Cardiac muscle cell (in vitro differentiated cells and primary cell): ENCODE measurements around the gene NAALADL1. TPM values are rescaled to one million over a fixed set of nuclear protein-coding genes. Genes with fewer than 3 reads are reported as not detected.
A peak's percentile ranks its signal among the peaks of the same experiment; 100 is the strongest.

Source experiments
- DNase-seq, 2 donors: peaks; one replicate each; pipeline versions ENCODE4 v3.0.0 to v3.0.0-alpha.2; 2010 to 2017; ENCODE audit warnings: low read depth in 1 of 2, low spot score in 1 of 2
- H3K27ac ChIP-seq: fragments of 200-600 bp; sonication (generic); 2 replicates; pipeline ENCODE4 v1.5.1; 2016
- H3K27me3 ChIP-seq: fragments of 200-600 bp; sonication (generic); 2 replicates; pipeline ENCODE4 v1.6.0; 2016; ENCODE audit warnings: control low read depth
- H3K36me3 ChIP-seq: fragments of 200-600 bp; sonication (generic); 2 replicates; pipeline ENCODE4 v1.5.1; 2016; ENCODE audit warnings: control low read depth
- H3K4me1 ChIP-seq: fragments of 200-600 bp; sonication (generic); 2 replicates; pipeline ENCODE4 v1.8.1; 2017; ENCODE audit warnings: low read depth, mild to moderate bottlenecking, mixed run types
- H3K4me3 ChIP-seq: fragments of 200-600 bp; sonication (generic); 2 replicates; pipeline ENCODE4 v1.5.1; 2016; ENCODE audit warnings: mild to moderate bottlenecking
- H3K9me3 ChIP-seq: fragments of 200-600 bp; sonication (generic); 2 replicates; pipeline ENCODE4 v1.5.1; 2017; ENCODE audit warnings: low read depth, mild to moderate bottlenecking, control low read depth
- polyA plus RNA-seq: library from polyadenylated mRNA; unstranded; fragments of >200 nt; fragmentation: Nextera tagmentation; extraction: Ambion mirVana; gene quantifications from 2 replicates; pipeline ENCODE4 v1.2.1, GENCODE V29; 2016
- total RNA-seq: library from RNA; depleted of rRNA; stranded (reverse); fragments of >200 nt; gene quantifications from 2 replicates; pipeline ENCODE4 v1.2.3, GENCODE V29; 2016
- TF ChIP-seq, protein P1 (sequence below): IDR thresholded peaks from 2 replicates; pipeline ENCODE4 v1.5.1; 2012; ENCODE audit warnings: low read depth, mild to moderate bottlenecking, low read length

Gene NAALADL1
- total and polyA plus RNA-seq, 2 experiments from 2014 or later = 0.59 to 2.3 TPM

DNA sequence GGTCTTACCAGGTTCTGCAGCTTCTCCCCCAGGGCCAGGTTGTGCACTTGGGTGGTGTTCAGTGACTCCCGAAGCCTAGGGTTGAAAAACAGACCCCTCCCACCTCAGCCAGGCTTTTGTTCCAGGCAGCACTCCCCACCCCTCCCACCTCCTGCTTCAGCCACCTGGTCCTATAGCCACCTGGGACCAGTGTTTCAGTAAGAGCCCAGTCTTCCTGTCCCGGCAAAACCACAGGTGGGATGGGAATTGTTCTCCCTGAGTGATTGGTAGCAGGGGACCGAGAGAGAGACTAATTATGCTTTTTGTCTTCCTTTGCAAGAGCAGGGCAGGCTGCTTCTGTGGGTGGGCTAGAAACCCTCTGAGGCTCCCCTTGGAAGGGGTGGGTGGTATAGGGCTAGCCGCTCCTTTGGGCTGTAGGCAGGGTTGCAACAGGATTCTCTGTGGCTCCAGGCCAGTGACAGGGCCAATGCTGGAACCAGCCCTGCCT lies 8.5 kb upstream of the NAALADL1 start:
- no peaks in the 10 kb centered on the region for H3K36me3 ChIP-seq
- H3K4me1 ChIP-seq = peaks cover 24% of the 10 kb centered on the region
- peak overlapping the region; percentile 80 for H3K27ac ChIP-seq
- H3K27me3 ChIP-seq = no peaks in the 10 kb centered on the region
- no peak for DNase-seq
- TF ChIP-seq, protein P1, sequence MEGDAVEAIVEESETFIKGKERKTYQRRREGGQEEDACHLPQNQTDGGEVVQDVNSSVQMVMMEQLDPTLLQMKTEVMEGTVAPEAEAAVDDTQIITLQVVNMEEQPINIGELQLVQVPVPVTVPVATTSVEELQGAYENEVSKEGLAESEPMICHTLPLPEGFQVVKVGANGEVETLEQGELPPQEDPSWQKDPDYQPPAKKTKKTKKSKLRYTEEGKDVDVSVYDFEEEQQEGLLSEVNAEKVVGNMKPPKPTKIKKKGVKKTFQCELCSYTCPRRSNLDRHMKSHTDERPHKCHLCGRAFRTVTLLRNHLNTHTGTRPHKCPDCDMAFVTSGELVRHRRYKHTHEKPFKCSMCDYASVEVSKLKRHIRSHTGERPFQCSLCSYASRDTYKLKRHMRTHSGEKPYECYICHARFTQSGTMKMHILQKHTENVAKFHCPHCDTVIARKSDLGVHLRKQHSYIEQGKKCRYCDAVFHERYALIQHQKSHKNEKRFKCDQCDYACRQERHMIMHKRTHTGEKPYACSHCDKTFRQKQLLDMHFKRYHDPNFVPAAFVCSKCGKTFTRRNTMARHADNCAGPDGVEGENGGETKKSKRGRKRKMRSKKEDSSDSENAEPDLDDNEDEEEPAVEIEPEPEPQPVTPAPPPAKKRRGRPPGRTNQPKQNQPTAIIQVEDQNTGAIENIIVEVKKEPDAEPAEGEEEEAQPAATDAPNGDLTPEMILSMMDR = no peak
- no peaks in the 10 kb centered on the region for H3K9me3 ChIP-seq
- H3K4me3 ChIP-seq = no peak overlapping the region

DNA sequence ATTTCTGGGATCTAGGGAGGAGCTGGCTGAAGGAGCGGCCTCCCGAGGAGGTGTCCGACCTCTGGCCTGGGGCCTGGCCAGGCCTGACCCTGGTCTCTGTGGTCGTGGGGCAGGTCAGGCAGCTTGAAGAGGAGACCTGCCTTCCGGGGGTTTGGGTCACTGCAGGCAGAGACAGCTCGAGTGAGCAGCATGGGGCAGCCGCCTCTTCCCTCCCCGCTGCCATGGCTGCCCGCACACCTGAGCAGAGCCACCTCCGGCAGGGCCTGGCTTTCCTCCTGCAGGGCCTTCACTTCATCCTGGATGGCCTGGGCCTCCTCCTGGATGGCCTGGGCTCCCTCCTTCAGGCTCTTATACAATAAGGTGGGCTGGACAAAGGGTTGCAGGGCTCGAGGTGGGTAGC lies 8.0 kb upstream of the NAALADL1 start:
- TF ChIP-seq, protein P1 = no peak
- no peaks in the 10 kb centered on the region for H3K36me3 ChIP-seq
- H3K9me3 ChIP-seq = no peaks in the 10 kb centered on the region
- no peaks in the 10 kb centered on the region for H3K27me3 ChIP-seq
- H3K4me1 ChIP-seq = peaks cover 24% of the 10 kb centered on the region
- no peak overlapping the region for H3K4me3 ChIP-seq
- H3K27ac ChIP-seq = peak overlapping the region; percentile 80
- DNase-seq = no peak

DNA sequence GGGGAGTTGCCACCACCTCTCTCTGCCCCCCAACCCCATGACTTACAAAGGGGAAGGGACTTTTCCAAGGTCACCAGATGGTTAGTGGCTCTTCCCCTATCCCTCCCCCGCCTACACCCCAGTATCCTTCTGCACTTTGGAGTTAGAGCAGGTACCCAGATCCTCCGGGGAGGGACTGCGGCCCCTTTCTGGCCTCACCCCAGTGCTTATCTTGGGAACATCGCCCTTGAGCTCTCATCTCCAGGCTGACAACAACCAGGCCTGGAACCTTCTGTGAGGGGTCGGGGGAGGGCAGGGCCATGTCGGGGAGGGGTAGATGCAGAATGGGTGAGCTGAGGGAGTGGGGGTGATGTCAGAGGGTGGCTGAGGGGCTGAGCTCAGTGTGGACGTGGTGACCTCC lies 7.5 kb upstream of the NAALADL1 start:
- Histone ChIP-seq H3K4me3 (no peak overlapping the region), H3K4me1 (peaks cover 24% of the 10 kb centered on the region), H3K36me3 (no peaks in the 10 kb centered on the region), H3K9me3 (no peaks in the 10 kb centered on the region), H3K27ac (peak overlapping the region; percentile 80), H3K27me3 (no peaks in the 10 kb centered on the region)
- TF ChIP-seq, protein P1 = no peak
- DNase-seq = peak in 1 of 2 donors; percentile 26

DNA sequence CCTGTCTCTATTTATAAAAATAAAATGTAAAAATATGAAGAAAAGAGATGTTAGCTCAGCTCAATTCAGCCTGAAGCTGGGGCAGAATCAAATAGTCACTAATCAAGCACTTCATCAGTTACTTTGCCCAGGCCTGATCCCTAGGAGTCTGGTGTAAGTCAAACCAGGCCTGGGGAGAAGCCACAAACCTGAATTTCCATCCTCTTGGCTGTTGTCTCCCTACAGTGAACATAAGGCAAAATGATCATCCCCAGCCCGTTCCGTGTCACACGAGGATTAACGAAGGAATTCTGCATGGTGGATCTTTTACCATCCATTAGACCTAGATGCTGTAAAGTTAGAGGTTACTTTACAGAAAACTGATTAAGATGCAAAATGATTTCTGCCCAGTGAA lies 6.5 kb upstream of the NAALADL1 start:
- Histone ChIP-seq H3K4me3 (no peak overlapping the region), H3K9me3 (no peaks in the 10 kb centered on the region), H3K27me3 (no peaks in the 10 kb centered on the region), H3K27ac (no peak overlapping the region), H3K4me1 (peaks cover 24% of the 10 kb centered on the region), H3K36me3 (no peaks in the 10 kb centered on the region)
- TF ChIP-seq, protein P1 = no peak
- no peak for DNase-seq

DNA sequence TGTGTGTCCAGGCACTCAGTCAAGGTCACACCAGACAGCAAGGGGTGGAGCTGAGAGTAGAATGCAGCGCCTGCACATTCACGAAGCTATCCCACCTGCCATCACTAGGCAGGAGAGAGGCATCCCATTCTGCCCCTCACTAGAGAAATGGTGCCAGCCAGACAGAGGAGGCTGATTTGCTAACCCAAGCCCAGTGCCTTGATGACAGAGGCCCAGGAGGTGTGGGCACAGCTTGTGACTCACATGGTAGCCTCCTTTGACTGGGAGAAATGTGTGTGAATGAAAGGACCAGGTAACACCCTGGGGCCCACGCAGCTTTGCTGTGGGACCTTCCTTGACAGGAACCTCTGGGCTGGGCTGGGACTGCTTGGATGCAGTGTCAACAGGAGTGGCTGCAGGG lies 5.2 kb upstream of the NAALADL1 start:
- Histone ChIP-seq H3K9me3 (no peaks in the 10 kb centered on the region), H3K4me3 (no peak overlapping the region), H3K36me3 (no peaks in the 10 kb centered on the region), H3K4me1 (peaks cover 22% of the 10 kb centered on the region), H3K27me3 (no peaks in the 10 kb centered on the region), H3K27ac (no peak overlapping the region)
- no peak for DNase-seq
- TF ChIP-seq, protein P1 = no peak
